Panc1 (cell line): ENCODE data around the gene SPOCK1.

ENCODE experiments used
- POLR2AphosphoS5 ChIP-seq: IDR thresholded peaks from 2 replicates; pipeline ENCODE4 v1.6.1; 2012; ENCODE audit warnings: mild to moderate bottlenecking, low read depth, low read length, moderate library complexity
- REST ChIP-seq, 2 experiments: IDR thresholded peaks; 2 replicates each; pipeline ENCODE4 v1.6.1; 2011 to 2012; ENCODE audit warnings: low read depth in 2 of 2, control low read depth in 1 of 2, low read length in 1 of 2, mild to moderate bottlenecking in 1 of 2, moderate library complexity in 1 of 2; ENCODE audit not compliant: insufficient read depth in 1 of 2
- TF ChIP-seq, protein P1 (sequence below): fragments of 450-650 bp; IDR thresholded peaks from 2 replicates; pipeline ENCODE4 v1.5.1; 2017; ENCODE audit warnings: mild to moderate bottlenecking

GRCh38 chr5:137236849-137237507 is 262.1 kb downstream of the SPOCK1 start:
- TF ChIP-seq, protein P1, sequence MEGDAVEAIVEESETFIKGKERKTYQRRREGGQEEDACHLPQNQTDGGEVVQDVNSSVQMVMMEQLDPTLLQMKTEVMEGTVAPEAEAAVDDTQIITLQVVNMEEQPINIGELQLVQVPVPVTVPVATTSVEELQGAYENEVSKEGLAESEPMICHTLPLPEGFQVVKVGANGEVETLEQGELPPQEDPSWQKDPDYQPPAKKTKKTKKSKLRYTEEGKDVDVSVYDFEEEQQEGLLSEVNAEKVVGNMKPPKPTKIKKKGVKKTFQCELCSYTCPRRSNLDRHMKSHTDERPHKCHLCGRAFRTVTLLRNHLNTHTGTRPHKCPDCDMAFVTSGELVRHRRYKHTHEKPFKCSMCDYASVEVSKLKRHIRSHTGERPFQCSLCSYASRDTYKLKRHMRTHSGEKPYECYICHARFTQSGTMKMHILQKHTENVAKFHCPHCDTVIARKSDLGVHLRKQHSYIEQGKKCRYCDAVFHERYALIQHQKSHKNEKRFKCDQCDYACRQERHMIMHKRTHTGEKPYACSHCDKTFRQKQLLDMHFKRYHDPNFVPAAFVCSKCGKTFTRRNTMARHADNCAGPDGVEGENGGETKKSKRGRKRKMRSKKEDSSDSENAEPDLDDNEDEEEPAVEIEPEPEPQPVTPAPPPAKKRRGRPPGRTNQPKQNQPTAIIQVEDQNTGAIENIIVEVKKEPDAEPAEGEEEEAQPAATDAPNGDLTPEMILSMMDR, result no peak
- TF ChIP-seq REST (IDR thresholded peaks at IDR 0.05; ENCODE audit: insufficient read depth in 1 of 2, low read depth in 2 of 2, low read length in 1 of 2) (no peak), POLR2AphosphoS5 (no peak)
